Stimulated activated CD8-positive, alpha-beta memory T cell treated with anti-CD3 and anti-CD28 coated beads, Interleukin-4, amount 100 ng/mL, for 1 hour (primary cell): Measurements from ENCODE around the gene GNAS.
"Not testable (repeated sequence)": the region's sequence is repeated elsewhere in the genome, so short reads cannot be mapped to it uniquely, and the experiment has no call there.

Source experiments
- DNase-seq, 2 donors: peaks; one replicate each; pipeline ENCODE4 v3.0.0-alpha.2; 2020; ENCODE audit warnings: low read depth in 2 of 2, low spot score in 1 of 2

Gene GNAS

DNA sequence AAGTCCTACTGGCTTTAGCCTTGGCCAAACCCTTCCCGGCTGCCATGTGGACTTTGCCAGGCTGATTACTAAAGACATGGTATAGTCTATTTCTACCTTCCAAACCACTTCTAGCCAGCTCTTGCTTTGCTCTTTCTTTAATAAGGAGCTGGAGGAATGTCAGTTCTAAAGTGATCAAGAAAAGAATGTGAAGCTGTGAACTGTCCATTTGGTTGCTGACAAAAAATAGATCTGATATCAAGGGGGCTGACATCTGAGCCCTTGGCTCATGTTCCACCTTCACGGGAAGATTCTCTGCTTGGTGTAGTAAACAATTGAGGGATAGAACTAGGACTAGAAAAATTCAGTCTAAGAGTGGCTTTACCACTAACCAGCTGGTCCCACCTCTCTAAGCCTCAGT is 24.4 kb upstream of the GNAS start:
- DNase-seq: no peak

DNA sequence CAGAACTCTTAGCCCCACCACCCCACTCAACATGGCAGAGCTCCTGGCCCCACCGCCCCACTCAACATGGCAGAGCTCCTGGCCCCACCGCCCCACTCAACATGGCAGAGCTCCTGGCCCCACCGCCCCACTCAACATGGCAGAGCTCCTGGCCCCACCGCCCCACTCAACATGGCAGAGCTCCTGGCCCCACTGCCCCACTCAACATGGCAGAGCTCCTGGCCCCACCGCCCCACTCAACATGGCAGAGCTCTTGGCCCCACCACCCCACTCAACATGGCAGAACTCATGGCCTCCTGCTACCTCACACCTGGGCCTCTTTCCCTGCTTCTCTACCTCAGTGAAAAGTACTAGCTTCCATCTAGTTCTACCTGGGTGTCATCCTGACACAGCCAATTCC is 23.7 kb upstream of the GNAS start:
- DNase-seq: not testable (repeated sequence)

DNA sequence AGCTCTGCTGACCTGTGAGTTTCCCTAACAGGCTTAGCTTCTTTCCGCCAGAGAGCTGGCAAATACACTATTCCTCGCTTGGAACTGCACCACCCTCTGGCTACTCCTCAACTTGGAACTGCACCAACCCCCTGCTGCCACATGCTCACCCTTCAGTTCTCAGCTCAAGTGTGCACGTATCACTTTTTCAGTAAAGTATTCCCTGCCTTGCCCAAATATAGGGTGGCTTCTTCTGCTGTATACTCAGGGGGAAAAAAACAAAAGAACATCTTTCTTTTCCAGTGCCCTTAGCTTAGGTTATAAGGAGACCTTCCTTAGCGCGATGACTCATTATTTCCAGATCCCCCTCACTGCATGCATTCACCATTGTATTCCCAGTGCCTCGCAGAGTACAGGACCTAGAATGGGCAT is 23.0 kb upstream of the GNAS start:
- DNase-seq: no peak

DNA sequence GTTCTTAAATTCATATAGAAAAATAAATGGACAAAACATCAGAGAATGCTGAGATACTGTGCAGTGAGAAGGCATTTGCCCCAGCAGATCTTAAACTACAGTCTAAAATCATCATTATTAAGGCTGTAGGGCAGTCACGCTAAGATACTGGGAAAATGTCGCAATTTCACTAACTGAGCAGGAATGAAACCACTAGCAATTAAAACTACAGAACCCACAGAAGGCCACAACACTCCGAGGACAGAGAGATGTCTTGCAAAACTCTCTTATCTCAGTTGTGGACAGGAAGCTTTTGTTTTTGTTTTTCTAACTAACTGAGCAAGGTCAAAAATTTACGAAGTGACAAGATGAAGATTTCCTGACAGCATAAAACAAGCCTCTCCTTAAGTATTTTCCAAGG is 20.1 kb upstream of the GNAS start:
- no peak for DNase-seq

DNA sequence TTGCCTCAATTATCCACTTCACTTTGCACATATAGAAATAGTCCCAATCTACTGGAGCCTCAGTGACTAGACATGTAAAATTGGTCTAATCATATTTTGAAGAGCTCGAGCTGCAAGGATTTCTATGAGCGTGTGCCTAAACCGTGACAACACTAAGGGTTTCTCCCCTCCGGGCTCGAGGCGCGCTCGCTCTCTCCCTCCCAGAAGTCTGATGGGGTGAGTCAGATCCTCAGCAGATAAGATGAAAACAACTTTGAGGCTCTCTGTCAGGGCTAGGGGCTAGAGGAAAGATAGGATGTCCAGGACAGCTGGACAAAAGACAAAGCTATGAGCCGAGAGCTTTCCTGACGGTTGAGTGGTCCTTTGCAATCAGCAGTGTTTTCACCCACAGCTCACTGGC is 18.6 kb upstream of the GNAS start:
- DNase-seq: no peak

DNA sequence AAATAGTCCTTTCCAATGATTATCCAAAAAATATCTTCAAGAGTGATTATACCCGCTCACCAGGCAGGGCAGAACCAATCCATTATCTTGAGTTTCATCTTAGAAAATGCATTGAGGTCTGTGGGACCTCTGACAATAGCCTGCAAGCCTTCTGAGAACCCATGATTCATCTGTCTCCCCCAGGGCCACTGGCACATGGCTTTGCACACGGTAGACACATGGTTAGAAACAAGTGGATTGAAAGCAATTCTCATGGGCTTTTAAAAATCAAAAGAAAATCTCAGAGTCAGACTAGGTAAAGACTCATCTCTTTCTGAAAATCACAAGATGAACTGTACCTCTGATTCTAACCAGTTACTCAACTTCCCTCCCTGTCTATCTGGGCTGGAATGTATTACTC is 17.3 kb upstream of the GNAS start:
- no peak for DNase-seq

DNA sequence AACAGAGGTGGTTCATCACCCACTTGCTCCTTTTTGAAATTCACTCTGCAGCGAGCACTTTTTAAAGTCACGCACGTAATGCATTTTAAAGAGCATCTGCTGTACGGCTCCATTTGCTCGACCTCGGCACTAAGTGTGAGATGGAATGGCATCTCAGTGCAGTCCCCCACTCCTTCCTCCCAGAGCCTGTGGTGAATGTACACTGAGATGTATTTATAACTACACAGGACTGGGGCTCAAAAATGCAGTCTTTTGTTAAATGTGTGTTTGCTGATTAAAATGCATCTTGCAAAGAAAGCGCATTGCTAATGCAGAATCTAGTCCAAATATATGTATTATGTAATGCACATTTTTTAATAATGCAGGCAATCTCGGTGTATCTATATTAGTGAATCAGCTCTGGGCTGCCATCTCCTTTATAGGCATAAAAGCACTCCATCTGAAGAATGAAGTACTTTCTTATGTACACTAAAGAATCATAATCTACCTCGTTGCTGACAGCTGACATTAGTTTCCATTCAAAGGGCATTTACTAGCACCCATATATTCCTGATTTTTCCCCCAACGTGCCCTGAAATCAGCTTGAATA is 15.8 kb upstream of the GNAS start:
- DNase-seq: no peak

DNA sequence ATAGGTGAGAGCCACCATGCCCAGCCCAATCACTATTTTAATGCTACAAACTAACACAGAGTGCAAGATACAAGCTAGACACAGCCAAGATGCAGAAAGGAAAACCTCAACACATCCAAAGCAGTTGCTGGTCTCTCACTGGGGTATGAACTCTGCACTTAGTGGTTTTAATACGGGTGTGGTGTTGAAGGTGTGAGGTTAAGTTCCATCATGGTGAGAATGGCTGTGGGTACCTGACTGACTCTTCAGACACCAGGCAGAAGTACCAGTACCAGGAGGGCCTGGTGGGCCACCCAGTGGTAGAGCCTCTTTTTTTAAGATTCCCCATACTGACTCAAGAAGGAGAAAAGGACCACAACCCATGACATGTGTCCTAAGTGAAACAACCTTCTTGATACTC is 14.8 kb upstream of the GNAS start:
- no peak for DNase-seq

DNA sequence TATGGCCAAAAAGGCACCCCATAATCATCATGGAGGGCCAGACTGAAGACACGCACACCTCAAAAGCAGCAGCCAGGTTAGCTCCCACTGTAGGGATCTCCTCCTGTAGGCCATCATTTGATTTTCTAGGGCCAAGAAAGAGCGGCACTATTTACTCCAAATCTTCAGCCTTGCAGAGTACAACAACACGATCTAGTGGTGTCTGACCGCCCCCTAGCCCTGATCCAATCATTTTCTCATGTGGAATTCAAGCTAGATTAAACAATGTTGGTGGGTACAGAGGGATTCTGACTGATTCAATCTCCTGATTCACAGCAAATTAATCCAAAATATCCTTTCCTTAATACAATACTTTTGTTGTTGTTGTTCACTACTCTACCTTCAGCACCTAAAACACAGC is 14.3 kb upstream of the GNAS start:
- no peak for DNase-seq

DNA sequence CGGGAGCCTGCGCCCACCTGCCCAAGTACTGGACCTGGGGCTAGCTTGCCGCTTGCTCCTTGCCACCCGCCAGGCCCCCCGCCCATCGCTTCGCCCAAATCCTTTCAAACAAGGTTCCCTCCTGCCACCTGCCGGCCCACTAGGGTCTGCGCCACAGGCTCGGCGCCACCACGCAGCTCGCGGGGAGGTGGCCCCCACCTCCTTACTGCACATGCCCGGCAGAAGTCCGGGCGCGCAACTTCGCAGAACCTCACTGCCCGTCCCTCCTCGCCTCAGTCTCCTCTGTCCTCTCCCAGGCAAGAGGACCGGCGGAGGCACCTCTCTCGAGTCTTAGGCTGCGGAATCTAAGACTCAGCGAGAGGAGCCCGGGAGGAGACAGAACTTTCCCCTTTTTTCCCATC is 13.0 kb upstream of the GNAS start:
- DNase-seq: no peak

DNA sequence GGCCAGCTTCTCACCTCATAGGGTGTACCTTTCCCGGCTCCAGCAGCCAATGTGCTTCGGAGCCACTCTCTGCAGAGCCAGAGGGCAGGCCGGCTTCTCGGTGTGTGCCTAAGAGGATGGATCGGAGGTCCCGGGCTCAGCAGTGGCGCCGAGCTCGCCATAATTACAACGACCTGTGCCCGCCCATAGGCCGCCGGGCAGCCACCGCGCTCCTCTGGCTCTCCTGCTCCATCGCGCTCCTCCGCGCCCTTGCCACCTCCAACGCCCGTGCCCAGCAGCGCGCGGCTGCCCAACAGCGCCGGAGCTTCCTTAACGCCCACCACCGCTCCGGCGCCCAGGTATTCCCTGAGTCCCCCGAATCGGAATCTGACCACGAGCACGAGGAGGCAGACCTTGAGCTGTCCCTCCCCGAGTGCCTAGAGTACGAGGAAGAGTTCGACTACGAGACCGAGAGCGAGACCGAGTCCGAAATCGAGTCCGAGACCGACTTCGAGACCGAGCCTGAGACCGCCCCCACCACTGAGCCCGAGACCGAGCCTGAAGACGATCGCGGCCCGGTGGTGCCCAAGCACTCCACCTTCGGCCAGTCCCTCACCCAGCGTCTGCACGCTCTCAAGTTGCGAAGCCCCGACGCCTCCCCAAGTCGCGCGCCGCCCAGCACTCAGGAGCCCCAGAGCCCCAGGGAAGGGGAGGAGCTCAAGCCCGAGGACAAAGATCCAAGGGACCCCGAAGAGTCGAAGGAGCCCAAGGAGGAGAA is 12.3 kb upstream of the GNAS start:
- DNase-seq: no peak

DNA sequence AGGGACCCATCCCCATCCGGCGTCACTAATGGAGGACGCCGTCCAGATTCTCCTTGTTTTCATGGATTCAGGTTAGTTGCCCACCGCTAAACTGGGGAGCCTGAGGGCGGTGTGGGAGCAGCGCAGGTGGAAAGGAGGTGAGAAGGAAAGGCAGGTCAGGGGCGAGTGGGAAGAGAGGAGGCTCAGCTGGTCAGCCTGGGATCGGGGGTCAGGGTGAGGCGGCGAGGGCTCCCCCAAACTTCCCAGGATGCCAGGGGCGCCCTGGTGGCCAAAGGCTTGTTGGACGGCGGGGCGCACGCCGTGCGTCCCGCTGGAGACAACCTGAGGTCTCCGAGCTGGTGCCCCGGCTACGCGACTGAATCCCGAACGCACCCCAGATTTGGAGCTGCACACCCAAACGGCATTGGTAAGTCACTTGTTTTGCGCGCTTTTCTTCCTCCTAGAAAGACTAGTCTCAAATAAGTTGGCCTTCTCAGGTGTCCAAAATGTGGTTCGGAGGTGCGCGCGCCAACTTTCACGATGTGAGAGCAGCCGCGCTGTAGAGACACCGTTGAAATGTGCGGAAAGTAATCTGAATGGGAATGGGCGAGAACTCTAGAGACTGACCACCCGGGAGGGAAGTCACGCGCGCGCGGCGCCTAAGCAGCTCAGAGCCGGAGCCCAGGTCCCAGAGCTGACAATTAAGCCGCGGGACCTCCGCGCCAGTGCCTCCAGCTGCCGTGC is 11.5 kb upstream of the GNAS start:
- DNase-seq: no peak

DNA sequence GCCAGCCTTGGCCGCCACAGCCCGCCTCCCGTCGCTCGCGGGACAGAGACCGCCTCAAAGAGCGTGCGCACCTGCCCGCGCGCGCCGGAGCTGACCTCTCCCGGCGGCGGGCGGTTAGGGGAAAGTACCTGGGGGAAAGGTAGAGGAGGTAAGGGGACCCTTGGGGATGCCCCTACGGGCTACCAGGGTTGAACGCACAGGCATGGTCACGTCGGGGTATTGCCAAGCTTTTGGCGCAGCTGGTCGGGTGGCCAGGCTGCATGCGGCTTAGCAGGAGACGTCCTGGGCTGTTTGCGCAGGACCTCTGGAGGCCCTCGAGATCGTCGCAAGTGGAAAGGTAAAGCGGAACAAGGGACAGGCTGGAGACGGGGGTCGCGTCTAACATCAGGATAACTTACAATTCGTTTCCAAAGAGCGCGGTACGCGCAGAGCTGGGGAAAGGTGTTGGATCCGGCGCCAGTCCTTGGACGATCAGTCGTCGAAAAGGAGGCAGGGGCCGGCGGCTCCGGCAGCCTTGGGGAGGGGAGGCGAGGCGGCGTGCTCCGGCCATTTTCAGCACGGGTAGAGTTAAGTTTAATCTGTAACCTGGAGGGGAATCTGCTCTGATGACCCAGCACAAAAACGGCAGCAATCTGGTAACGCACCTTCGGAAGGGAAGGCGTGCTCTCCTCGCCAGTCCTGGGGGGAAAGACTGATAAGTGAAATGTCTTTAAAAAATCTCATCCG is 10.8 kb upstream of the GNAS start:
- no peak for DNase-seq

DNA sequence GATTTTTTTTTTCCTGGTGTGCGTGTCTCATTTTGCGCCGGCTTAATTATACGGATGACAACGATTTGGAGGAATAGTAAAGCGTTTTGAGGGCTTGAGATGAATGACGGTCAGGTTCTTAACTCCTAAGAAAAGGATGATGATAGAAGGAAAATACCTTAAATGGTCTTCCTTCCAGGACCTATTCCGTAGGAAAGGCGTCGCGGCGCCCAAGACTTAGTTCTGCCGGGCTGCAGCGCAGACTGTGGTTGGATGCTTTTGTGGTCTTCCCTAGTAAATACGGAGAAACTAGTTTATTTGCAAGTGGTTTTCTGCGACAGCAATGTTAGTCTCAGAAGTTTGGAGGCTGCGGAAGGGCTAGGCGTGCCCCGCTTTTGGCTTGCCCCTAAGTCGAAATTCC is 10.2 kb upstream of the GNAS start:
- DNase-seq: no peak

DNA sequence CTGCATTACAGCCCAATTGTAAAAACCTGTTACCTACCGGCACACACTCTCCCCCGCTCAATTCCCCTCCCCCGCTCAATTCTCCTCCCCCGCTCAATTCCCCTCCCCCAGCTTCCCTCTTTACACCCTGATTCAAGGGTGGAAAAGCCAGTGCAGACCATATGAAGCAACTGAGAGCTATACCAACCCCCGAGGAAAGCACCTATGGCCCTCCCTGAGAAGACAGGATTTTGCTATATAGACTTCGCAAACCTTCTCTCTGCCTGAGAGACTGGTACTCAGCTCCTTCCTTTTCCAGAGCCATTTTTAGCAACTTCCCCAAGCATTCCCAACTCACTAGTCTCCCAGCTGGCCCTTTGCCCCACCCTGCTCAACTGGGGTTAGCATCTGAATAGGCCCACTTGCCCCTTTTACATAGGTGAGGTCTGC is 9.4 kb upstream of the GNAS start:
- no peak for DNase-seq

DNA sequence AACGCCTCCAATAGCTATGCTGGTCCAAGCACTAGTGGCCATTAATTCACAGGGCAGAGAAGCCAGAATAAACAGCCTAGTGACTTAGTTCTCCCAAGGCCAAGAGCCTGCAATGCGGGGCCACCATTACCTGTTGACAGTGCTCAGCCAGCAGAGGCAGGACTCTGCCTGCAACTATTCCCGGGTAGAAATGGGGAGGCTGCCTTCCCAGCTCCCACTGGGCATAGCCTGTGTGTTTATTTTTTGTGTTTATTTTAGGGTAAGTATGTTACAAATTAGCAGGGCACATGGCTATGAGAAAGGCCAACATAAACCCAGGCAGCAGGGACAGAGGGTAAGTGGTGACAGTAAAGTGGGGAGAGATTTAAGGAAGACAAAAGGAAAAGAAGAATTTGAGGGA is 6.8 kb upstream of the GNAS start:
- no peak for DNase-seq

DNA sequence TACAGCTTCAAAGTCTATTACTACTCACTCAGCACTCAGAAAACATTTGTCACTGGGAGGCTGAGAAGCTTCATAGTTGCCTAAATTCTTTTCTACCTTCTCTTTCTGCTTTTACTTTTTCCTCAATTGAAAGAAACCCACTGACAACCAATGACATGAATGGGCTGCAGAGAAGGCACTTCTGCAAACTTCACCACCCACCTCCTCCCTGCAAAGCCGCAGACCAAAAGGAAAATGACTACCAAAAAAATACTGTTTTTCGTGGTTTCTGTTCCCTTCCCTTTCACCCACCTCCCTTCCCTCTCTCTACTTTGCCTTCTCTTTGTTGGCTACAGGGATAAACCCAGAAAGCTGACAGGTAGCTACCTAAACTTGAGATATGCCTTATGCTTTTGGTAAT is 5.1 kb upstream of the GNAS start:
- no peak for DNase-seq

DNA sequence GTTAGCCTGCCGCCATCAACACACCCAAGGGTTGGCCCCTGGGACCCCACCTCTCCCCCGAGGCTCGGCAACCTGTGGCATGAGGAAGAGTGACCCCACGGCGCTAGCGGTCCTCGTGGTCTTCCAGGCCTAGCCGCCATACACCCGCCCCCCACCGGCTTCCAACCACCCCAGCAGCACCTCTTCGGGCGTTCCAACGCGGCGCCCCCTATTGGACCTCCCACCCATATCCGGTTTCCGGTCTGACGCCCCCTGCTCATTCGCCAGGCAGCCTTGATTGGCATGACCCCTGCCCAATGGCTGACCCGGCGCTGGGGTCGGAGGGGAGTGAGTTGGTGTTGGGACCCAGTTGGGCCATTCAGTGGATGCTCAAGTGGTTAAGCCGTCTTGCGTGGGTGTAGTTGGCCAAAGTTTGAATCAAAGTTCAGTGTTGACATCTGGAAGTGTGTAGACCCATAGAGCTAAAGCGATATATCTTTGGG is 1.8 kb upstream of the GNAS start, which contains the start of gene GNAS-AS1:
Gene GNAS-AS1 (minus strand): TSS at position 210 of the 482 bp plus-strand sequence.
- DNase-seq: peak; percentile 34 to 66

DNA sequence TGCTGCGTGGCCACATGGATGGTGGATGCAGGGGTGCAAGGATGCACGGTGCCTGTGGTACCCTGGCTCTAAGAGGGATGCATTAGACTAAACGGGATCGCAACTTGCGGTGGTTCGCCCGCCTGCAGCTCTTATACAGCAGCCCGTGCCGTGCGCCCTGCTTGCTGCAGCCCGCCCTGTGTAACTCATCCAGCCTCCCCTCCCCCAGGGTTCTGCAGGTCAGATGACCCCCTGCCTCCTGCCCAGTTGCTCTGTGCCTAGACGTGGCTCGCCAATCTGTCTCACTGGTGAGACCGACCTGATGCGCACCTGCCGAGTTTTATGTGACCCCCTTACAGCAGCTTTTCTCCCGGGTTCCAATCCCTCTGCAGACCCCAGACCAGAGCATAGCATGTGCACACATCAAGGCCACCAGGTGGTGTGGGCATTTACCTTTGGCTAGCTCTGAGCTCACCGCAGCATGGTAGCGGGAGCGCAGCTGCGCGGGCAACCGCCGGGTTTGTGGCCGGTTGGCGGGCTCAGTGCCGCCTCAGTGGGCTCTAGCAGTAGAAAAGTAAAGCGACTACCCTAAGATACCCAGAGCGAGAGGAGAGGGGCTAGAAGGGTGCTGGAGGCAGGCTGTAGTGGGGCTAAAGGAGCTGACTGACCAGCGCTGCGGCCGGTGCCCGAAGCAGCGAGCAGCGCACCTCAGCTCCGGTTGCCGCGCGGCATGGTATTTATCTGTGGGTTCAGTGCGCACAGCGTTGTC is 1.1 kb upstream of the GNAS start:
- DNase-seq: no peak

DNA sequence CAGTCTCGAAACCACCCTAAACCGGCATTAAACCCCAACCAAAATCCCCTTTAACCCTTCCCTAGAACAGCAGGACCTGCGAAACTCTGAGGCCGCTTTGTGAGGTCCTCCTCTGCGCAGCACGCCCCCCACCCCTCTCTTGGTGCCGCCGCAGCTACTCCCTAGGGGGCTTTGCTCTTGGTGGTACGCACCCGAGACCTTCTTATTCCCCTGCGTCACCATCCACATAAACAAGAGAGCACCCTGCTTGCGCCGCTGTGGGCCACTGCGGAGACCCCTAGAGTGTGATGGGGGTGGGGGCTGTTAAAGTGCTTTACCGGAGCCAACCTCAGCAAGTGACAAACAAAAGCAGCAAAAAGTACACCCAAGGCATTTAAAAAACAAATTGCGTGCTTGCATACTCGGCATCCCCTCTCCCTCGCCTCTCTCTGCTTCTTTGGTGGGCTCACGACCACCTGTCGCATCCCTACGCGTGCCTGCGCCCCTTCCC is 502 bp upstream of the GNAS start:
- DNase-seq: no peak

DNA sequence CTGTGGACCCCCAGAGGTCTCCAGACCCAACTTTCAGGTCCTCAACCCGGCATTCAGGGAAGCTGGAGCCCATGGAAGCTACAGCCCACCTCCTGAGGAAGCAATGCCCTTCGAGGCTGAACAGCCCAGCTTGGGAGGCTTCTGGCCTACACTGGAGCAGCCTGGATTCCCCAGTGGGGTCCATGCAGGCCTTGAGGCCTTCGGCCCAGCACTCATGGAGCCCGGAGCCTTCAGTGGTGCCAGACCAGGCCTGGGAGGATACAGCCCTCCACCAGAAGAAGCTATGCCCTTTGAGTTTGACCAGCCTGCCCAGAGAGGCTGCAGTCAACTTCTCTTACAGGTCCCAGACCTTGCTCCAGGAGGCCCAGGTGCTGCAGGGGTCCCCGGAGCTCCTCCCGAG is 950 bp downstream of the GNAS start:
- DNase-seq: no peak
